Hepatocyte (in vitro differentiated cells): ENCODE results near the gene SCFD2. TPM values are rescaled to one million over a fixed set of nuclear protein-coding genes. Genes with fewer than 3 reads are reported as not detected.

Source experiments
- DNase-seq: peaks from one replicate; pipeline ENCODE4 v3.0.0-alpha.2; 2016; ENCODE audit warnings: low spot score
- H2AFZ ChIP-seq: fragments of 200-600 bp; sonication (generic); 2 replicates; pipeline ENCODE4 v1.6.0; 2016; ENCODE audit warnings: antibody characterized with exemption, mild to moderate bottlenecking
- H3K27ac ChIP-seq: fragments of 200-600 bp; sonication (generic); 2 replicates; pipeline ENCODE4 v1.5.1; 2016; ENCODE audit warnings: mild to moderate bottlenecking
- H3K27me3 ChIP-seq: fragments of 200-600 bp; sonication (generic); 2 replicates; pipeline ENCODE4 v1.6.1; 2016
- H3K36me3 ChIP-seq: fragments of 200-600 bp; sonication (generic); replicated peaks from 2 replicates; pipeline ENCODE4 v1.5.1; 2016; ENCODE audit warnings: low read depth; ENCODE audit not compliant: insufficient read depth
- H3K4me1 ChIP-seq: fragments of 200-600 bp; sonication (generic); 2 replicates; pipeline ENCODE4 v1.5.1; 2016; ENCODE audit warnings: mild to moderate bottlenecking, moderate library complexity; ENCODE audit not compliant: insufficient read depth
- H3K4me2 ChIP-seq: fragments of 200-600 bp; sonication (generic); 2 replicates; pipeline ENCODE4 v1.6.0; 2016
- H3K4me3 ChIP-seq: fragments of 200-600 bp; sonication (generic); 2 replicates; pipeline ENCODE4 v1.5.1; 2016; ENCODE audit warnings: mild to moderate bottlenecking
- H3K79me2 ChIP-seq: fragments of 200-600 bp; sonication (generic); 2 replicates; pipeline ENCODE4 v1.6.0; 2017; ENCODE audit warnings: mild to moderate bottlenecking
- H3K9me2 ChIP-seq: fragments of 200-600 bp; sonication (generic); replicated peaks from 2 replicates; pipeline ENCODE4 v1.6.0; 2017; ENCODE audit warnings: mild to moderate bottlenecking; ENCODE audit not compliant: insufficient read depth
- H3K9me3 ChIP-seq: fragments of 200-600 bp; sonication (generic); 2 replicates; pipeline ENCODE4 v1.5.1; 2016; ENCODE audit warnings: low read depth, mild to moderate bottlenecking
- H4K20me1 ChIP-seq: fragments of 200-600 bp; sonication (generic); 2 replicates; pipeline ENCODE4 v1.6.0; 2016; ENCODE audit warnings: mild to moderate bottlenecking; ENCODE audit not compliant: insufficient read depth, poor library complexity, severe bottlenecking
- CTCF ChIP-seq: fragments of 200-600 bp; sonication (generic); IDR thresholded peaks from 2 replicates; pipeline ENCODE4 v1.5.1; 2016; ENCODE audit warnings: antibody characterized with exemption, mild to moderate bottlenecking; ENCODE audit not compliant: poor library complexity
- EZH2 ChIP-seq: fragments of 200-600 bp; sonication (generic); IDR thresholded peaks from 2 replicates; pipeline ENCODE4 v1.6.1; 2016; ENCODE audit warnings: antibody characterized with exemption, mild to moderate bottlenecking, borderline replicate concordance
- EZH2phosphoT487 ChIP-seq: fragments of 200-600 bp; sonication (generic); IDR thresholded peaks from one replicate; pipeline ENCODE4 v1.6.1; 2018; ENCODE audit warnings: antibody characterized with exemption, mild to moderate bottlenecking, low read depth, moderate library complexity; ENCODE audit not compliant: unreplicated experiment, severe bottlenecking
- WGBS: methylation state at CpG from one replicate; pipeline ENCODE4 v1.1.6; 2016; ENCODE audit warnings: low lambda C conversion rate; ENCODE audit errors: missing lambda C conversion rate; 5-methylcytosine and 5-hydroxymethylcytosine counted together
- polyA plus RNA-seq: library from polyadenylated mRNA; unstranded; fragments of >200 nt; fragmentation: Nextera tagmentation; extraction: Ambion mirVana; gene quantifications from 2 replicates; pipeline ENCODE4 v1.2.1, GENCODE V29; 2016
- total RNA-seq: library from RNA; depleted of rRNA; stranded (reverse); fragments of >200 nt; gene quantifications from 2 replicates; pipeline ENCODE4 v1.2.3, GENCODE V29; 2014

Gene SCFD2
- total and polyA plus RNA-seq, 2 experiments from 2014 or later = 8.4 to 15.7 TPM

GRCh38 chr4:53014881-53015280 is 351.0 kb downstream of the SCFD2 start:
- Histone ChIP-seq H3K4me1 (peaks cover 54% of the 10 kb centered on the region), H4K20me1 (no peaks in the 10 kb centered on the region), H3K79me2 (no peaks in the 10 kb centered on the region), H2AFZ (no peak overlapping the region), H3K9me2 (no peaks in the 10 kb centered on the region), H3K9me3 (no peaks in the 10 kb centered on the region), H3K4me2 (peak overlapping the region; percentile 17), H3K4me3 (no peak overlapping the region), H3K27me3 (no peaks in the 10 kb centered on the region), H3K27ac (peak overlapping the region; percentile 51), H3K36me3 (no peaks in the 10 kb centered on the region)
- 54% methylated on average over 2 of the region's 2 CpGs for WGBS
- no peak for DNase-seq
- TF ChIP-seq CTCF (no peak), EZH2phosphoT487 (no peak), EZH2 (no peak)

- no peaks in the 10 kb centered on the region for H3K9me3 ChIP-seq
- H3K36me3 ChIP-seq = no peaks in the 10 kb centered on the region
- no peaks in the 10 kb centered on the region for H3K27me3 ChIP-seq
- no peak overlapping the region for H2AFZ ChIP-seq
- WGBS = 72% methylated on average over 5 of the region's 5 CpGs
- peaks cover 60% of the 10 kb centered on the region for H3K4me1 ChIP-seq
- peak overlapping the region; percentile 51 for H3K27ac ChIP-seq
- H3K4me2 ChIP-seq = peak overlapping the region; percentile 6
- TF ChIP-seq CTCF = no peak
- TF ChIP-seq EZH2phosphoT487 = no peak
- TF ChIP-seq EZH2 = no peak
- DNase-seq = peak; percentile 31
- no peaks in the 10 kb centered on the region for H4K20me1 ChIP-seq
- no peak overlapping the region for H3K4me3 ChIP-seq
- H3K79me2 ChIP-seq = no peaks in the 10 kb centered on the region
- H3K9me2 ChIP-seq = no peaks in the 10 kb centered on the region
Observed at GRCh38 chr4:53013873-53014775, 351.7 kb downstream of the SCFD2 start.

- Histone ChIP-seq H3K27ac (peak overlapping the region; percentile 77), H3K27me3 (no peaks in the 10 kb centered on the region), H3K36me3 (no peaks in the 10 kb centered on the region), H3K4me1 (peaks cover 66% of the 10 kb centered on the region), H2AFZ (no peak overlapping the region), H3K4me2 (peak overlapping the region; percentile 58), H3K9me3 (no peaks in the 10 kb centered on the region), H4K20me1 (no peaks in the 10 kb centered on the region), H3K79me2 (no peaks in the 10 kb centered on the region), H3K9me2 (no peaks in the 10 kb centered on the region), H3K4me3 (no peak overlapping the region)
- DNase-seq = peak; percentile 34
- TF ChIP-seq CTCF = no peak
- no peak for TF ChIP-seq EZH2
- no peak for TF ChIP-seq EZH2phosphoT487
- 52% methylated on average over 1 of the region's 1 CpG for WGBS
Observed at GRCh38 chr4:53012738-53013137, 353.1 kb downstream of the SCFD2 start.
